IPS DF 6.9 (cell line): ENCODE results near the gene SEMG2.

Experiments used
- DNase-seq: peaks from one replicate; pipeline ENCODE4 v3.0.0-alpha.2; 2013; ENCODE audit warnings: low read depth, low spot score
- H3K27ac ChIP-seq: one replicate; pipeline ENCODE4 v1.5.1; 2013; ENCODE audit warnings: low read length, control low read depth
- H3K27me3 ChIP-seq: 2 replicates; pipeline ENCODE4 v1.6.1; 2013; ENCODE audit warnings: mild to moderate bottlenecking, low read length; ENCODE audit not compliant: control insufficient read depth, insufficient read depth
- H3K36me3 ChIP-seq: 2 replicates; pipeline ENCODE4 v1.6.1; 2013; ENCODE audit warnings: low read length; ENCODE audit not compliant: control insufficient read depth, insufficient read depth
- H3K4me1 ChIP-seq: 2 replicates; pipeline ENCODE4 v1.6.1; 2013; ENCODE audit warnings: low read length; ENCODE audit not compliant: control insufficient read depth, insufficient read depth
- H3K4me3 ChIP-seq: 2 replicates; pipeline ENCODE4 v1.5.1; 2013; ENCODE audit warnings: mild to moderate bottlenecking, low read length
- H3K9me3 ChIP-seq: 2 replicates; pipeline ENCODE4 v1.6.1; 2013; ENCODE audit warnings: low read length, inconsistent platforms; ENCODE audit not compliant: control insufficient read depth, insufficient read depth
- WGBS: extraction: QIAGEN DNeasy Blood & Tissue Kit; methylation state at CpG from one replicate; pipeline ENCODE4 v1.1.7; 2013; ENCODE audit warnings: mixed read lengths, missing lambda C conversion rate; ENCODE audit not compliant: insufficient read length, insufficient coverage; 5-methylcytosine and 5-hydroxymethylcytosine counted together

The SEMG2 gene

DNA sequence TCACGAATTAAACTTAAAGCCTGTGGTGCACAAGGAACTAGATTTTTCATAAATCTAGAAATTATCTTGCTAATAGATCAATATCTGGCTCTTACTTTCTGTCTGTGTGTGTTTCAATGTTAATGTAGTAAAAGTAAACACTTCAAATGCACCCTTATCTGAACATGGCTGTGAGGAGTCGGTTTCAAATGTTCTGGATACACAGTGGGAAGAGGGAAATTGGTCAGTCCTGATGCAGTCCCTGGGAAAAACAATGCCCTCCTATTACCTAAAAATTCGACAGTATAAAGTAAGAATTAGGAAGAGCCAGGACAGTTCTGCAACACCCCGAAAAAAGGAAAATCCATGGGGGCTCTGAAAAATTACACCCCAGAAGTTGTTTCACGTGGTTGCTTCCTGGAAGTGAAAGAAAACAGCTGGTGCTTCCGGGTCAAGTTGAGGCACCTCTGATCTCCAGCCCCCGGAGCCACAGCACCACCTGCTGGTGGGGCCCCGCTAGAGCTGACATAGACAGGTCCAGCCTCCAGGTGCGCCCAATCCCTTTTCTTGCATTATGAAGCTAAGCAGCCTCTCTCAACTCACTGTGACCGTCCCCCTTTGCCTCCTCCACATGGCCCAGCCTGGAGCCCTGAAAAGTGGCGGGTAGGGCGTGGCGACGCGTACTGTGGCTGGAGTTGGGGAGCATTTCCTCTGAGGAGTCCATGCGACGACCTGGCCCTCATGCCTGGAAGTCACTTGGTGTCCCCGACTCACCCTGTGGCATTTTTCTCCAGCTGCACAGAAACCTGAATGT lies 8.3 kb downstream of the SEMG2 start:
- no peaks in the 10 kb centered on the region for H3K36me3 ChIP-seq
- H3K4me1 ChIP-seq: no peaks in the 10 kb centered on the region
- no peak overlapping the region for H3K4me3 ChIP-seq
- no peak for DNase-seq
- no CpG with 5 or more reads among the region's 18 CpGs for whole genome bisulfite sequencing
- H3K9me3 ChIP-seq: no peaks in the 10 kb centered on the region
- no peak overlapping the region for H3K27ac ChIP-seq
- H3K27me3 ChIP-seq: no peaks in the 10 kb centered on the region

DNA sequence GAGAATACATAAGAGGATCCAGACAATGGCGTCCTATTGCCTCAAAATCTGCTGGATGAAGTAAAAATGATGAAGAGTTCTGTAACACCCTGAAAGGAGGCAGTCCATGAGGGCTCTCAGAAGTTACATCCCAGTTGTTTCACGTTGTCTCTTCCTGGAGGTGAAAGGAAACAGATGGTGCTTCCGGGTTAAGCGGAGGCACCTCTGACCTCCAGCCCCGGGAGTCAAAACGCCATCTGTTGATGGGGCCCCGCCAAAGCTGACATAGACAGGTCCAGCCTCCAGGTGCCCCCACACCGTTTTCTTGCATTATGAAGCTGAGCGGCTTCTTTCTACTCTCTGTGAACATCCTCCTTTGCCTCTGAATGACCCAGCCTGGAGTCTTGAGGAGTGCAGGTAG lies 9.5 kb downstream of the SEMG2 start:
- H3K27me3 ChIP-seq: no peaks in the 10 kb centered on the region
- no CpG with 5 or more reads among the region's 9 CpGs for WGBS
- no peak for DNase-seq
- no peaks in the 10 kb centered on the region for H3K4me1 ChIP-seq
- H3K4me3 ChIP-seq: no peak overlapping the region
- H3K27ac ChIP-seq: no peak overlapping the region
- no peaks in the 10 kb centered on the region for H3K36me3 ChIP-seq
- H3K9me3 ChIP-seq: no peaks in the 10 kb centered on the region

DNA sequence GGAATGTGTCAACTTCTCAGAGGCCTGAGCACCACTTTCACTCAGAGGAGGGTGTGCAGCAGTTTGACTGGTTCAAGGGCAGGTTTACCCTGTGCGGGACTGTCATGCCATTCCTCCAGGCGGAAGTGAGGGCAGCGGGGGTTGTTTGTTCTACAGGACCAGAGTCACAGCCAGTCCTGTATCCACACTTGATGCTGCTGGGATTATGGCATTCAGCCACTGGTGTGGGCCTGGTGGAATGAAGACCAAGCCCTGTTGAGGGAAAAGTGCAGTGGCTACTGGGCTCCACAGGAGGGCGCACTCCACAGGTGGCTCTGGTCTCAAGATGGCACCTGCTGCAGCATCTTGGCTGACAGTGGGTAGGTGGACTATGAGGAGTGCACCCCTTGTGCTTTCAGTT lies 14.8 kb downstream of the SEMG2 start:
- no peak overlapping the region for H3K27ac ChIP-seq
- peak; percentile 54 for DNase-seq
- no peaks in the 10 kb centered on the region for H3K9me3 ChIP-seq
- WGBS: no CpG with 5 or more reads among the region's 4 CpGs
- no peak overlapping the region for H3K4me3 ChIP-seq
- no peaks in the 10 kb centered on the region for H3K36me3 ChIP-seq
- H3K27me3 ChIP-seq: no peaks in the 10 kb centered on the region
- no peaks in the 10 kb centered on the region for H3K4me1 ChIP-seq

DNA sequence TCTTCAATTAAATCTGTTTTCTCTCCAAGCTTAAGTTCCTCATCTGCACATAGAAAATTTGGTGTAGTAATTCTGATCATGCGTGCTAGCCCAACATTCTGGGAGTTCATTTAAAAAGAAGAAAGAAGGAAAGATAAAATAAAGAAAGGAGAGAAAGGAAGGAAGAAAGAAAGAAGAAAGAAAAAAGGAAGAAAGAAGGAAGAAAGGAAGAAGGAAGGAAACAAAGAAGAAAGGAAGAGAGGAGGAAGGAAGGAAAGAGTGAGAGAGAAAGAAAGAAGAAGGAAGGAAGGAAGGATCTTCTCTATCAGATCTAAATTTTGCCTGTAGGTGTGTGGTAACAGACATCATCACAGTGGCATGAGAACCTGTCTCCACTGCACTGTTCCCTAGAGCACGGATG lies 17.0 kb downstream of the SEMG2 start:
- no peaks in the 10 kb centered on the region for H3K9me3 ChIP-seq
- WGBS: no CpG with 5 or more reads among the region's 2 CpGs
- H3K36me3 ChIP-seq: no peaks in the 10 kb centered on the region
- no peaks in the 10 kb centered on the region for H3K4me1 ChIP-seq
- no peak for DNase-seq
- H3K27ac ChIP-seq: no peak overlapping the region
- no peak overlapping the region for H3K4me3 ChIP-seq
- H3K27me3 ChIP-seq: no peaks in the 10 kb centered on the region

DNA sequence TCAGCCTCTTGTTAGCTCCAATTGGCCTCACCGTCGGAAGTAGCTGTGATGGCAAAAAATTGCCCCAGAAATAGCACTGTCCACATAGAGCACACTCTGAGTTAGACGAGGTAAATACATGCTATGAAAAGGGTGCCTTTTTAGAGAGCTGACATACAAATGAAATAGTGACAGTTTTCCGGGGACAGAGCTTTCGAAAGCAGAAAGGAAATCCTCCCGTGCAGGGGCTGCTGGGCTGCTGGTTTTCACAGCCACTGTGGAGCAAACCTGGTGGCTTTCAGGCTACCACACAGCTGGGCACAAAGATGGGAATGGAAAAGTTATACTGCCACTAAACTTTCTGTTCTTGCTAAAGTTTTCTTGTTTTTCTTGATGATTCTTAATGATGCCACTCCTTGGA lies 24.9 kb downstream of the SEMG2 start:
- H3K27me3 ChIP-seq: no peaks in the 10 kb centered on the region

DNA sequence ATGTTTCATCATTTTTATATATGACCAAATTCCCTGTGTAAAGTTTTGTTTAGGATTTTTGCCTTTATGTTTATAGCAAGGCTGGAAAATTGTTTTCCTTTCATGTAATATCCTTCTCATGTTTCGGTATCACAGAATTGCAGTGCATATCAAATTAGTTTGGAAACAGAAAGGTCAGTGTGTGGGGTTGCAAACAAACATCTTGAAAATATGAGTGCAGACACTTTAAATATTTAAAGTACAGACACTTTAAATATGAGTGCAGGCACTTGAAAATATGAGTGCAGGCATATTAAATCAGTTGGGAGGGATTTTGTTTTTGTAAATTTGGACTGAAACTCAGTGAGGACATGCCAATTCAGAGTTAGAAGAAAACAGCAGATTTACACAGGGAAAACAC lies 26.7 kb downstream of the SEMG2 start:
- Histone ChIP-seq H3K4me3 (no peak overlapping the region), H3K36me3 (no peaks in the 10 kb centered on the region), H3K27ac (no peak overlapping the region), H3K27me3 (no peaks in the 10 kb centered on the region), H3K9me3 (no peaks in the 10 kb centered on the region), H3K4me1 (no peaks in the 10 kb centered on the region)
- DNase-seq: no peak
- WGBS: no CpG with 5 or more reads among the region's 1 CpG

More for the DNA sequence above, 24.9 kb downstream of the SEMG2 start:
- no peak overlapping the region for H3K27ac ChIP-seq
- H3K4me3 ChIP-seq: no peak overlapping the region
- WGBS: no CpG with 5 or more reads among the region's 6 CpGs
- no peaks in the 10 kb centered on the region for H3K4me1 ChIP-seq
- DNase-seq: no peak
- H3K9me3 ChIP-seq: no peaks in the 10 kb centered on the region
- no peaks in the 10 kb centered on the region for H3K36me3 ChIP-seq

DNA sequence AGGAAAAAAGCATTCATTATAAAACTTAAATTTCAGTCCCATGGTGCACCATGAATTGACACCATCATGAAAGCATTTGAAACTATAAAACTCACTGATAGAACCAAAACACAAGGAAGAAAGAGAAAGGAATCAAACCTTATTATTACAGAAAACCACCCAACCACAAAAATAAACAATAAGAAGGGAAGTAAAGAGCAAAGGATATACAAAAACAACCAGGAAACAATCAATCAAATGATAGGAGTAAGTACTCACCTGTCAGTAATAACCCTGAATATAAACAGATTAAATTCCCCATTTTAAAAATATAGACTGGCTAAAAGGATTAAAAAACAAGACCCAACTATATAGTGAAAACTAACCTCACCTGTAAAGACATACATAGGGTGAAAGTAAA lies 27.4 kb downstream of the SEMG2 start:
- Histone ChIP-seq H3K4me3 (no peak overlapping the region), H3K9me3 (no peaks in the 10 kb centered on the region)

DNA sequence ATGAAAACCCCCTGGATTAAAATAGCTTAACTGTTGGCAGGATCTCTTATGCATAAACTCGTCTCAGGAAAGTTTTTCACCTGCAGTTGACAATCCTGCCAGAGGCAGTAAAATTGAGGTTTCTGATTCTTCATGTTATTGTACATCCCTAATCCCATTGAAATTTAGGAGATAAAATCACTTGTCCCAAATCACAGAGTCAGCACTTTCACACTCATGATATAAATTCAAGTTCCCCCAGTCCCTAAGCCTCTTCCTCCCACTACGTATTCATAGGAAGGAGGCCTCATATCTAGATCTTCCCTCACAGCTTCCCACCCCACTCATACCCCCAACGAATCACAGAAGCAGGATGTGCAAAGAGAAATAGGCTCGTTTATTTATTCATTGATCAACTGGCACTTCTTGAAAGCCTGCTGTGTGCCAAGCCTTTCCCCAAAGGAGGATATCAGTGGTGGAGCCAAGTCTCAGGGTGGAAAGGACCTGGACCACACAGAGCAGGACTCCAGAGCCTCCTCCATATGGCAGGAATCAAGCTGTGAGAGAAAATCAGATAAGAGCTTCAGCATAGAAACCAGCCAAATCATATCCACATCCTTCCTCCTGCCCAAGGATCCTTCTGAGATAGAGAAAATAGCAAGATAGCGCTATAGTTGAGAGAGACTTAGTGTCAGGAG lies 30.8 kb downstream of the SEMG2 start:
- WGBS: no CpG with 5 or more reads among the region's 5 CpGs
- no peak overlapping the region for H3K4me3 ChIP-seq
- H3K4me1 ChIP-seq: no peaks in the 10 kb centered on the region

More for the DNA sequence above, 27.4 kb downstream of the SEMG2 start:
- DNase-seq: no peak
- Histone ChIP-seq H3K36me3 (no peaks in the 10 kb centered on the region), H3K27me3 (no peaks in the 10 kb centered on the region), H3K27ac (no peak overlapping the region), H3K4me1 (no peaks in the 10 kb centered on the region)

DNA sequence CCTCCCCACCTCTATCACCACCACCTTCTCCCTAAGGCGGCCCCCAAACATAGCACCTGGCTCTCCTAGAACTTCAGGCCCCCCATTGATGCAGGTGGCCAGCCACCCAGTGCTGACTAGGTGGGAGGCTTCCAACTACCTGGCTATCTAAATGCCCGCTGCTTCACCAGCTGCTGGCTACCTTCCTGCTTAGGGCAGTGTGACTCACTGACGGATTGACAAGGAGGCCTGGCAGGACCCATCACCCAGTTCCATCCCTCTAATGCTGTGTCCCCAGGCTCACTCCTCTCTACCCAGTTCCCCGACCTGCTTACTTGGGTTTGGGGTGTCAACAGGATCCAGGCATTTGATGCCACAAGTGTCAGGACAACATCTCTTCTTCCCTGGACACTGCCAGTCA lies 32.1 kb downstream of the SEMG2 start:
- Histone ChIP-seq H3K4me3 (no peak overlapping the region), H3K4me1 (peaks cover under 1% of the 10 kb centered on the region; the same call in 1 of the 2 replicates), H3K36me3 (no peaks in the 10 kb centered on the region), H3K9me3 (no peaks in the 10 kb centered on the region), H3K27ac (no peak overlapping the region), H3K27me3 (no peaks in the 10 kb centered on the region)
- WGBS: no CpG with 5 or more reads among the region's 4 CpGs
- no peak for DNase-seq

More for the DNA sequence above, 30.8 kb downstream of the SEMG2 start:
- DNase-seq: no peak
- Histone ChIP-seq H3K27ac (no peak overlapping the region), H3K36me3 (no peaks in the 10 kb centered on the region), H3K27me3 (no peaks in the 10 kb centered on the region), H3K9me3 (no peaks in the 10 kb centered on the region)

DNA sequence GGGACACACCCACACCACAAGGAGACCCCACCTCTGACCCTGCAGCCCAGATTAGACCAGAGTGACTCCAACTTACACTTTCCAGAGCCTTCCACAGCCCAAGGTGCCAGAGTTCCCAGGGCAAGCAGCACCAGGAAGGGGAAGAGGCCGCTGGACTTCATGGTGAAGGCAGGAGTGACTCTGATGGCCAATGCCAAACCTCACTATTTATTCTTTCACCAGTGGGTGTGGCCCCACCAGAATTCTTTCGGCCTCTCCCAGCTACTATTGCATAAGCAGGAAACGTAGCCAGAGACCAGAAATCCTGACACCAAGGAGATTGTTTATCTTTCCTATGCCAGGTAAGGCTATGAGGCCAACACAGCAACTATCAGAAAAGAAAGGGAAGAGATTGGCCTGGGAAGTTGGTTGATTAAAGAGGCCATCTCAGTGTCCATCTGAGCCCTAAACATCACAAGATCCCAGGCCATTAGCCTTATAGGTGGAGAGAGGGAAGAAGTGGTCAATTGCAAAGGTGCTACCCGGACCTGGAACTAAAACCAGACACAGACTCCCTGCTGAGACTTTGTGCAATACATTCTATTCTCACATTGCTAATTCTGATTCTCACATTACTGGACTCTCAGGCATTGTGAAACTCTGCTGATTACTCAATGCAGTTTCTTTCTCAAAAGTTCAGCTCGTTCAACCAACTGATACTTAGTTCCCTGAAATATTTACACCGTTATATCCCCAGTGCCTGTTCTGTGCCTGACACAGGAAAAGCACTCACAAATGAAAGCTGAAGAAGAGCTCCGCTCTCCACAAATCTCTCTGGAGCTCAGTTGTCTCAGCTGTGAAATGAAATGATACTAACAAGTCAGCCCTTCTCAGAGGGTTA lies 33.5 kb downstream of the SEMG2 start, which contains the start of gene SLPI:
TSS of gene SLPI (minus strand) at position 182 of the 880 bp plus-strand sequence. CDS start at position 161, 21 bp downstream.
- H3K27me3 ChIP-seq: no peaks in the 10 kb centered on the region
- H3K4me3 ChIP-seq: no peak within 1 kb of the TSS
- no CpG with 5 or more reads among the region's 7 CpGs for WGBS
- no peak within 1 kb of the TSS for H3K27ac ChIP-seq
- H3K9me3 ChIP-seq: no peaks in the 10 kb centered on the region
- H3K36me3 ChIP-seq: no peaks in the 10 kb centered on the region
- H3K4me1 ChIP-seq: peaks cover 2% of the 10 kb centered on the region; the same call in 1 of the 2 replicates
- no peak for DNase-seq
